Mesothelial cell of epicardium (in vitro differentiated cells): Measurements from ENCODE around the gene STX8. TPM values are rescaled to one million over a fixed set of nuclear protein-coding genes. Genes with fewer than 3 reads are reported as not detected.

Experiments used
- DNase-seq, 2 experiments: peaks; one replicate each; pipeline ENCODE4 v3.0.0; 2021; ENCODE audit warnings: low spot score in 2 of 2; ENCODE audit not compliant: unreplicated experiment in 2 of 2
- H3K27ac Mint-ChIP-seq: 2 replicates; pipeline ENCODE4 v1.8.0; 2021; ENCODE audit warnings: mixed read lengths
- H3K27me3 Mint-ChIP-seq: 2 replicates; pipeline ENCODE4 v1.8.0; 2021; ENCODE audit warnings: low read depth, mixed read lengths
- H3K36me3 Mint-ChIP-seq: 2 replicates; pipeline ENCODE4 v1.8.0; 2021; ENCODE audit warnings: mixed read lengths
- H3K4me1 Mint-ChIP-seq: 2 replicates; pipeline ENCODE4 v1.8.0; 2021; ENCODE audit warnings: mixed read lengths
- H3K4me3 Mint-ChIP-seq: 2 replicates; pipeline ENCODE4 v1.8.0; 2021; ENCODE audit warnings: mild to moderate bottlenecking, moderate library complexity, mixed read lengths
- H3K9me3 Mint-ChIP-seq: 2 replicates; pipeline ENCODE4 v1.8.0; 2021; ENCODE audit warnings: mixed read lengths
- CTCF ChIP-seq: fragments of 200-600 bp; sonication (generic); IDR thresholded peaks from one replicate; pipeline ENCODE4 v1.5.0; 2021; ENCODE audit warnings: antibody characterized with exemption; ENCODE audit not compliant: unreplicated experiment
- total RNA-seq: library from RNA; stranded (reverse); gene quantifications from 3 replicates; pipeline ENCODE4 v1.2.1, GENCODE V29; 2021

STX8 gene
- total RNA-seq, 1 donor from 2014 or later, result 53.3 TPM

- Mint-ChIP-seq H3K4me1 (peaks cover 4% of the 10 kb centered on the region), H3K27me3 (no peaks in the 10 kb centered on the region), H3K4me3 (no peak overlapping the region), H3K9me3 (no peaks in the 10 kb centered on the region), H3K27ac (no peak overlapping the region), H3K36me3 (no peaks in the 10 kb centered on the region)
- no peak for TF ChIP-seq CTCF
- no peak for DNase-seq
These were observed 42.2 kb downstream of the STX8 start for GRCh38 chr17:9533441-9533840.

GRCh38 chr17:9532715-9533114 is 42.9 kb downstream of the STX8 start:
- Mint-ChIP-seq H3K36me3 (no peaks in the 10 kb centered on the region), H3K4me1 (peaks cover 4% of the 10 kb centered on the region)
- TF ChIP-seq CTCF, result no peak

GRCh38 chr17:9531034-9531433 is 44.6 kb downstream of the STX8 start:
- Mint-ChIP-seq H3K9me3 (no peaks in the 10 kb centered on the region), H3K27ac (peak overlapping the region; percentile 37), H3K36me3 (no peaks in the 10 kb centered on the region), H3K4me1 (peaks cover 4% of the 10 kb centered on the region), H3K4me3 (no peak overlapping the region), H3K27me3 (no peaks in the 10 kb centered on the region)
- DNase-seq, result no peak
- no peak for TF ChIP-seq CTCF

More at GRCh38 chr17:9532715-9533114, 42.9 kb downstream of the STX8 start:
- Mint-ChIP-seq H3K27ac (no peak overlapping the region), H3K27me3 (no peaks in the 10 kb centered on the region), H3K4me3 (no peak overlapping the region), H3K9me3 (no peaks in the 10 kb centered on the region)
- DNase-seq, result no peak

- Mint-ChIP-seq H3K27ac (no peak overlapping the region), H3K9me3 (peaks cover 3% of the 10 kb centered on the region), H3K4me3 (no peak overlapping the region), H3K27me3 (no peaks in the 10 kb centered on the region), H3K36me3 (no peaks in the 10 kb centered on the region), H3K4me1 (peaks cover 4% of the 10 kb centered on the region)
- no peak for DNase-seq
- no peak for TF ChIP-seq CTCF
These were observed 46.5 kb downstream of the STX8 start for GRCh38 chr17:9529033-9529700.

- no peak for DNase-seq
- Mint-ChIP-seq H3K27me3 (no peaks in the 10 kb centered on the region), H3K27ac (no peak overlapping the region), H3K36me3 (no peaks in the 10 kb centered on the region), H3K4me3 (no peak overlapping the region), H3K9me3 (peaks cover 3% of the 10 kb centered on the region), H3K4me1 (peaks cover 4% of the 10 kb centered on the region)
- TF ChIP-seq CTCF, result no peak
These were observed 47.8 kb downstream of the STX8 start for GRCh38 chr17:9527788-9528187.
